ENCODE results near the gene RUNX2.

Gene RUNX2

GRCh38 chr6:45587229-45588060 lies 259.3 kb downstream of the RUNX2 start:
- no peak for DNase-seq (ENCODE audit: low read depth in 2 of 2)

DNA sequence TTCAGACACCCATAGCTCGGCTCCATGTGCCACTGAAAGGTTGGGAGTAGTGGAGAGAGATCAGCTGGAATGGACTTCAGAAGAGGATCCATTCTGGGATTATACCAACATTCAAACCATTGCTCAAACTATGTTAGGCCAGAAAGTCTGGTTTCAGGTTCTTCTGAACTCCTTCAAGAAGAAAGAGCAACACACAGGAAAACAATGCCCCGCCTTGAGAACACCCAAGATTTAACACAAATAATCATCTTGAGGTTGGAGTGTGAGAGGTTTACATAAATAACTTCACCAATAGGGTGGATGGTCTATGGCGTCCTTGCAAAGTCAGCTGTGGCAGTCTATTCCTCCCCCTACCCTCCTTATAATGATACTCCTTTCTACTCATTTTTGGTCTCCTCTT lies 261.2 kb downstream of the RUNX2 start:
- no peak for DNase-seq (ENCODE audit: low read depth in 2 of 2)

GRCh38 chr6:45590226-45590625 lies 262.1 kb downstream of the RUNX2 start:
- DNase-seq (ENCODE audit: low read depth in 2 of 2), result no peak

- DNase-seq (ENCODE audit: low read depth in 2 of 2), result no peak
Measured at GRCh38 chr6:45590696-45591184, 262.6 kb downstream of the RUNX2 start.

GRCh38 chr6:45591306-45591705 lies 263.2 kb downstream of the RUNX2 start:
- DNase-seq (ENCODE audit: low read depth in 2 of 2), result no peak

DNA sequence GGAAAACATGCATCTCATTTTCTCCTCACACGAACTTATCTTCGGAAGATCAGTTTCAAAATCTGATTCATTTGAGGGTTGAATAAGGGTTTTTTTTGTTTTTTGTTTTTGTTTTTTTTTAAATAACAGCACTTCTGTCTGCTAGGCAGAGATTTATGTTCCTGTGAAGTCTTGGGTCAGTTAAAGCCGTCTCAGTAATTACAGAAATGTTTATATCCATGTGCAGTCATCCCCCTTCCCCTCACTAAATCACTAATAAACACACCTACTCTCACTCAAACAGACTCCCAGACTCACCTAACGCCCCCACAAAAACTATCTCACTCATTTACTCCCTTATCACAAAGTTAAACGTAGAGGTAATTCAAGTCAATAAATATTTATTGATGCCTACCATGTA lies 263.8 kb downstream of the RUNX2 start:
- no peak for DNase-seq (ENCODE audit: low read depth in 2 of 2)

GRCh38 chr6:45592991-45593390 lies 264.9 kb downstream of the RUNX2 start:
- no peak for DNase-seq (ENCODE audit: low read depth in 2 of 2)

- no peak for DNase-seq (ENCODE audit: low read depth in 2 of 2)
Measured at GRCh38 chr6:45595010-45595851, 267.1 kb downstream of the RUNX2 start.

DNA sequence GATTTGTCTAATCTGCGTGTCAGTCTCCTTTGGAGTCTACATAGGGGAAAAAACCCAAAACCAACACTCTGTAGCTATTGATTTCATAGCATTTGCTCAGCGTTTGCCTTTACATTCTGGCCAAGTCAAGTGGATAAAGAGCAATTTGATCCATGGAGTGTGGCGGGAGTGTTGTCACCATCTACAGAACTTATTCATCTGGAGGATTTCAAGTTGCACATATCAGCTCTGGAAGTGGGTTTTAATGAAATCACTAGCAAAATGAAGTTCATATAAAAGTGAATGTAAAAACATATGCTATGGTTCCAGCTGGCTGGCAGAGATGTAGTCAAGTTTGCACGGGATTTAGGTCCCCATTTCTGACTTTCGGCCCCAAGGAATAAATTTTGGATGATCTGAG lies 269.3 kb downstream of the RUNX2 start:
- DNase-seq (ENCODE audit: low read depth in 2 of 2), result no peak

DNA sequence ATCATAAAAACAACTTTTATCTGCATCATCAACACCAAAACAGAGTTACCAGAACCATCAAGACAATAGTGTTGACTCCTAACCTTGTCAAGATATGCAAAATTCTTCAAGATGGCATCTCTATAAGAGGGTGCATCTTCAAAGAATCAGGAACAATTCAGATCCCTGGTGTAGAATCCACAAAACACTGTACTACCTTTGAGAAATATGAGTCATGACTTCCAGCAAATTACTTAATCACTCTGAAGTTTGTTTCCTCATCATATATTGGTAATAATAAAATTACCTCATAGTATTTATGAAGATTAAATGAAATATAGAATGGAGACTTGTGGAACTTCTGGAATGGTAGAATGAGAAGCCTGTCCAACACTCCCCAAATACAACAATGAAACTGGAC lies 270.9 kb downstream of the RUNX2 start:
- no peak for DNase-seq (ENCODE audit: low read depth in 2 of 2)

GRCh38 chr6:45605971-45606370 lies 277.8 kb downstream of the RUNX2 start:
- DNase-seq (ENCODE audit: low read depth in 2 of 2), result no peak

DNA sequence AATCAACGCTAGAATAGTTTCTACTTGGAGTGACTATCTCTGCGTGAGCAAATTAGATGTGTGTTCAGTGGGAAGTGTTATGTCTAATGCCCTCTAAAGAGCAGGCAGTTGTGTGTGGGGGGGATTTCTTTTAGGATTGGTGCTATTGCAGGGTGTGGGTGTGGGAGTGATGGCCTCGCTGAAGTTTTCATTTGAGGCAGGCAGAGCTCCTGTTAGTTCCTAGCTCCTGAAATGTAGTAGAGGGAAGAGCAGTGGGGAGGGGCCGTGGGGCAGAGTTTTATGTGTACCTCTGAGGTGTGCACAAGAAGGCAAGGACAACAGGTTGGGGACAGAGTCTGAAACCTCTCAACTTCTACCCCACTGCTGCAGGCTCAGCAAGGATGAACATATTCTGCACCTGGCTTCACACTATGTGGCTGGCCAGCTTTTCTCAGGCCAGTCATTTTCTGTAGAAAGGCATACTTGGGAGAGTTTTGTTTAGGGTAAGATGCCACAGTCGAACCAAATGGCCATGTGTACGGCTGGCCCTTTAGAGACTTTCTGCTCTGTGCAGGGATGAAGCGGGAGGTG lies 278.8 kb downstream of the RUNX2 start:
- DNase-seq (ENCODE audit: low read depth in 2 of 2), result no peak

DNA sequence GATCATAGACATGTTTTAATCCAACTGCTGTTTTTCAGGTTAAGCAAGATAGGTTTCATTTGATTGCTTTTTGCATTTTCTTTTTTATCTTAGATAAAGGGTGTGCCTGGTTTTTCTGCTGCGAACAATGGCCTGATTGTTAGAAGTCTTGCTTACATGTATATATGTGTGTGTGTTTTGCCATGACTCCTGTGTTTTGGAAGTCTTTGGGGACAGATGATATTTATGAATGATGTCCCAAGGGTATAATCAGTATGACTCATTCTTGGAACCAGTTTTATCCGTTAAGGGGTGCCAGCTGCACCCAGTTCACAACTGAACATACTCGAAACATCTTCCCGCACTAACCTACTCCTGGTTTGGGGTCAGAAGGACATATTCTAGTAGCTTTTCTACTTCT lies 279.7 kb downstream of the RUNX2 start:
- no peak for DNase-seq (ENCODE audit: low read depth in 2 of 2)

GRCh38 chr6:45608252-45608913 lies 280.3 kb downstream of the RUNX2 start:
- no peak for DNase-seq (ENCODE audit: low read depth in 2 of 2)

- DNase-seq (ENCODE audit: low read depth in 2 of 2), result no peak
Measured at GRCh38 chr6:45609141-45609638, 281.1 kb downstream of the RUNX2 start.

- DNase-seq (ENCODE audit: low read depth in 2 of 2), result no peak
Measured at GRCh38 chr6:45610374-45610773, 282.2 kb downstream of the RUNX2 start.

DNA sequence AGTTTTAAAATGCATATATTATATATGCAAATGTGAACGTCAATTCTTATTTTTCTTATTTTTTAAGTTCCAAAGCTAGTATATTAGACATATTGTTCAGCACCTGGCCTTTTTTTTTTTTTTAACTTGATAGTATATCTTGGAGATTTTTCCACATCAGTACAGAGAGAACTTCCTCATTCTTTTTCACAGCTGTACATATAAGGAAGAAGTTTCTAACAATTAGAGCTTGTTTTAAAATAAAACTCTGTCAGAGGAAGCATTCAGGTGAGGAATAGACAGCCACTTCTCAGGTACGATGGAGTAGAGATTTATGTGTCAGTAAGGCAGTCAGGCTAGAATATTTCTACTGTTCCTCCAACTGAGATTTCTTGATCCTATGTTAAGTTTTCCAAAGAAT lies 282.7 kb downstream of the RUNX2 start:
- no peak for DNase-seq (ENCODE audit: low read depth in 2 of 2)

GRCh38 chr6:45611491-45611890 lies 283.4 kb downstream of the RUNX2 start:
- no peak for DNase-seq (ENCODE audit: low read depth in 2 of 2)

GRCh38 chr6:45613656-45614055 lies 285.5 kb downstream of the RUNX2 start:
- DNase-seq (ENCODE audit: low read depth in 2 of 2), result no peak

- no peak for DNase-seq (ENCODE audit: low read depth in 2 of 2)
Measured at GRCh38 chr6:45614488-45615285, 286.6 kb downstream of the RUNX2 start.

DNA sequence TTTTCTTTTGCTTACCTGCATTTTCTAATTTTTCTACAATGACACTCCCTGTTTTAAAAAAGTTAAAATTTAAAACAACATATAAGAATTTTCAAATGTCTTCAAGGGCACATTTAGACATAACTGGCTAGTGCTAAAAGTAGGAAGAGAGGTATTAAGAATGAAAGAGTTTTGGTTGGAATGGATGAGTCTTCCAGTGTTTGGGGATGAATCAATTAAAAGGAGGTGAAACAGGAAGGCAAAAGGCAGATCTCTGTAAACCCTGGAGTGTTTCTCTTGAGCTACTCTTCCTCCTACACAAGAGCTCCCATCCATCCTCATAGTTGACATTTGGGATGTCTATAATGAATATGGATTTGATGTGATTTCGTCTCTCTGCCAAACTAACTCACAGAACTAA lies 288.1 kb downstream of the RUNX2 start:
- no peak for DNase-seq (ENCODE audit: low read depth in 2 of 2)

Data from stimulated activated CD4-positive, alpha-beta T cell treated with anti-CD3 and anti-CD28 coated beads, Interleukin-12 subunit alpha, Interleukin-12 subunit beta, amount 100 ng/mL, for 24 hours (primary cell).